Gastroesophageal sphincter (tissue), 4 donors: ENCODE data around the gene LRP1-AS. TPM values are rescaled to one million over a fixed set of nuclear protein-coding genes. Genes with fewer than 3 reads are reported as not detected.

Experiments used
- ATAC-seq: fragments of 150-250 bp; one replicate; pipeline ENCODE4 v1.9.1; 2016; ENCODE audit warnings: mild to moderate bottlenecking, moderate library complexity
- H3K27ac ChIP-seq, 4 donors: fragments of 200-600 bp; sonication (generic) in 3 of 4; 1 replicate in 3 of 4; 2 replicates in 1 of 4; pipeline ENCODE4 v1.5.1; 2016 to 2019
- H3K27me3 ChIP-seq: fragments of 200-600 bp; sonication (generic); one replicate; pipeline ENCODE4 v1.5.1; 2019
- H3K36me3 ChIP-seq, 2 donors: fragments of 200-600 bp; sonication (generic); one replicate each; pipeline ENCODE4 v1.5.1; 2019; ENCODE audit warnings: control low read depth in 1 of 2
- H3K4me1 ChIP-seq, 3 donors: fragments of 200-600 bp; sonication (generic); 1 replicate in 2 of 3; 2 replicates in 1 of 3; pipeline ENCODE4 v1.5.1; 2016 to 2019; ENCODE audit warnings: control low read depth in 2 of 3
- H3K4me3 ChIP-seq, 2 donors: fragments of 200-600 bp; sonication (generic); one replicate each; pipeline ENCODE4 v1.5.1; 2019; ENCODE audit warnings: mild to moderate bottlenecking in 1 of 2, moderate library complexity in 1 of 2
- H3K9me3 ChIP-seq, 3 donors: fragments of 200-600 bp; sonication (generic); one replicate each; pipeline ENCODE4 v1.5.1; 2017 to 2019; ENCODE audit warnings: control low read depth in 2 of 3
- EP300 ChIP-seq: sonication (generic); formaldehyde crosslinking; IDR thresholded peaks from one replicate; pipeline ENCODE4 v1.6.1; 2017; ENCODE audit warnings: antibody characterized with exemption, mild to moderate bottlenecking
- POLR2A ChIP-seq, 2 donors: fragments of 450-650 bp; IDR thresholded peaks; one replicate each; pipeline ENCODE4 v1.6.1; 2017; ENCODE audit warnings: antibody characterized with exemption in 2 of 2, mild to moderate bottlenecking in 2 of 2, moderate library complexity in 1 of 2
- POLR2AphosphoS5 ChIP-seq: sonication (generic); formaldehyde crosslinking; IDR thresholded peaks from one replicate; pipeline ENCODE4 v1.6.1; 2017; ENCODE audit warnings: antibody characterized with exemption
- WGBS, 2 donors: methylation state at CpG; one replicate each; pipeline ENCODE4 v1.1.5; 2018; ENCODE audit warnings: low coverage in 1 of 2; 5-methylcytosine and 5-hydroxymethylcytosine counted together
- total RNA-seq, 4 donors: library from RNA; depleted of rRNA; stranded (reverse); fragments of >200 nt; gene quantifications; one replicate each; pipeline ENCODE4 v1.1.0, GENCODE V29; 2016
- TF ChIP-seq, protein P1 (sequence below), 4 experiments: fragments of 200-600 bp in 2 of 4; fragments of 450-650 bp in 2 of 4; sonication (generic) in 1 of 4; IDR thresholded peaks; one replicate each; pipeline ENCODE4 v1.5.1; 2017 to 2019; ENCODE audit warnings: antibody characterized with exemption in 4 of 4, mild to moderate bottlenecking in 2 of 4, moderate library complexity in 2 of 4

LRP1-AS gene
- total RNA-seq, 4 donors from 2014 or later, result not detected

DNA sequence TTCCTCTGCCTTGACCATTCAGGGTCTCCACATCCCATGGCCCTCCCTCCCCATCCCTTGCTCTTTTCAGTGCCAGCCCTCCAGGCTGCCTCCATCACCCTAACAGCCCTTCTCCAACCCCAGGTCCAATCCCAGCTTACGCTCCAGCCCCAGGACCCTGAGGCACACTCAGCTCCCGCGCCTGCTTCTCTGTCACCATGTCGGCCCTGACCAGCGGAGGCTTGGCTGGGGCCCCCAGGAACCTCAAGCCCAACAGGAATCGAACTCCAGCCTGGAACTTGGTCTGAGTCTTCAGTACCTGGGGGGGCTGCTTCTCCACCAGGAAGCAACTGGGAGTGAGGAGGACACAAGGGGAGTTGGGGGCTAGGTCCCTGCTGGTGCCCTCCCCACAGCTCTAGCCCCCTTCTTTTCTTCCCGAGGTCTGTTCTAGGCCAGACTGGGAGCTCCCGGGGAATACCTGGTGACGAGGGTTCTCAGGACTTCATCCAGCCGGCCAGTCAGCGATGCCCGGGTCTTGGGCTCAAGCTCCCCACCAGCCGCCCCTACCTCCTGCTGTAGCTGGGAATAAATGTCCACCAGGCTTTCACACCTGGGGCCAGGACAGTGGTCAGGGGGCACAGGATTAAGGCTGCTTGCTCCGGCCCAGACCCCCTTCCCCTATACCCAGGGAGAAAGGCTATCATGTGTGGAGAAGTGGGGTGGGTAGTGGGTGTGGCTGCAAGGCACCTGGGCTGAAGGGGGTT lies 42.2 kb downstream of the LRP1-AS start:
- no peak for ATAC-seq
- H3K36me3 ChIP-seq, result peaks cover 0 to 82% of the 10 kb centered on the region in 2 donors
- H3K27me3 ChIP-seq, result no peaks in the 10 kb centered on the region
- H3K9me3 ChIP-seq, result no peaks in the 10 kb centered on the region
- WGBS, 2 donors, result 100% methylated on average over 1 of the region's 14 CpGs; no CpG with 5 or more reads in 1 of the 2 donors
- peak overlapping the region in 1 of 4 donors; percentile 29 for H3K27ac ChIP-seq
- TF ChIP-seq EP300, result no peak
- no peak for TF ChIP-seq POLR2AphosphoS5
- TF ChIP-seq, protein P1, sequence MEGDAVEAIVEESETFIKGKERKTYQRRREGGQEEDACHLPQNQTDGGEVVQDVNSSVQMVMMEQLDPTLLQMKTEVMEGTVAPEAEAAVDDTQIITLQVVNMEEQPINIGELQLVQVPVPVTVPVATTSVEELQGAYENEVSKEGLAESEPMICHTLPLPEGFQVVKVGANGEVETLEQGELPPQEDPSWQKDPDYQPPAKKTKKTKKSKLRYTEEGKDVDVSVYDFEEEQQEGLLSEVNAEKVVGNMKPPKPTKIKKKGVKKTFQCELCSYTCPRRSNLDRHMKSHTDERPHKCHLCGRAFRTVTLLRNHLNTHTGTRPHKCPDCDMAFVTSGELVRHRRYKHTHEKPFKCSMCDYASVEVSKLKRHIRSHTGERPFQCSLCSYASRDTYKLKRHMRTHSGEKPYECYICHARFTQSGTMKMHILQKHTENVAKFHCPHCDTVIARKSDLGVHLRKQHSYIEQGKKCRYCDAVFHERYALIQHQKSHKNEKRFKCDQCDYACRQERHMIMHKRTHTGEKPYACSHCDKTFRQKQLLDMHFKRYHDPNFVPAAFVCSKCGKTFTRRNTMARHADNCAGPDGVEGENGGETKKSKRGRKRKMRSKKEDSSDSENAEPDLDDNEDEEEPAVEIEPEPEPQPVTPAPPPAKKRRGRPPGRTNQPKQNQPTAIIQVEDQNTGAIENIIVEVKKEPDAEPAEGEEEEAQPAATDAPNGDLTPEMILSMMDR (IDR thresholded peaks at IDR 0.05), result no peak
- TF ChIP-seq POLR2A (IDR thresholded peaks at IDR 0.05), result no peak
- peaks cover 0 to 52% (median 21%) of the 10 kb centered on the region in 3 donors for H3K4me1 ChIP-seq
- H3K4me3 ChIP-seq, result no peak overlapping the region

DNA sequence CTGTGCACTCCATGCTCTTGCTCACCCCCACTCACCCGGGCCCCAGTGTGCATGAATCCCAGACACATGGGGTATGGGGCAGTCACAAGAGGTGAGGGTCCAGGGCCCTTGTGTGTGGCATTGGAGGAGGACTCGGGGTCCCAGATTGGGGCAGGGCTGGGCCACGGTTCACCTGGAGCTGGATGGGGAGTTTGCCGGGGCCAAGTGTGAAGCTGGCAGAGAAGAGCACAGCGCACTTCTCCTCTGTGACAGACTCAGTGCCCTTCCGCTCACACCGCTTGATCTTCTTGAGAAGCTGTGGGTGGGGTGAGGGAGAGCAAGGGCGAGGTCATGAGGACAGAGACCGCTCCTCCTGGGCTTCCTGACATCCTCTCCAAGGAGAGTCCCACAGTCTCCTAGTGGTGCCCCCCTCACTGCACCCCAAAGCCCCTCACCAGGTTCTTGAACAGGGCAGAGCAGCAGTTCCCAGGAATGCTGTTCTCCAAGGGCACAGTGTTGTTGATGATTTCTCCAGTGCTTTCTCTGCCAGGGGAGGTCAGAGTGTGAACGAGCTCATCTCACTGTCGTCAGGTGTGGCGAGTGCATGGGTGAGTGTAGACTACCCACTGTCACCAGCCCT lies 43.0 kb downstream of the LRP1-AS start:
- H3K27ac ChIP-seq, result no peak overlapping the region
- H3K27me3 ChIP-seq, result no peaks in the 10 kb centered on the region

DNA sequence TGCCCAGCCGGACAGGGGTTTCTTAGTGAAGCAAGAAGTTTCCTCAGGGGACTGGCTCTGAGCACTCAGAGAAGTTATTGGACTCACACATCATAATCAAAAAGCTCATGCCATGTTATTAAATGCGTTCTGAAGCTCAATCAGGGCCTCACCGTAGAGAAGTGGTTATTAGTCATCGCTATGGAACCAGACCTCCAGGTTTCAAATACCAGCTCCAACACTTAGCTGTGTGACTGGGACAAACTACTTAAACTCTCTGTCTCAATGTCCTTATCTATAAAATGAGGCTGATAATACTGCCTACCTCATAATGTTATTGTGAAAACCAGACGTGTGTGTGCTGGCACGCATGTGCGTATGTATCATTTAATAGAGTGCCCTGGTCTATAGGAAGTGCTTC lies 43.6 kb downstream of the LRP1-AS start:
- Histone ChIP-seq H3K9me3 (no peaks in the 10 kb centered on the region), H3K27me3 (no peaks in the 10 kb centered on the region), H3K4me1 (peaks cover 0 to 39% (median 10%) of the 10 kb centered on the region in 3 donors), H3K4me3 (no peak overlapping the region), H3K36me3 (peaks cover 0 to 96% of the 10 kb centered on the region in 2 donors), H3K27ac (no peak overlapping the region)
- TF ChIP-seq EP300, result no peak
- no peak for ATAC-seq
- WGBS, 2 donors, result 82 to 84% methylated on average over 6 to 7 of the region's 7 CpGs

More for the DNA sequence above, 43.0 kb downstream of the LRP1-AS start:
- no peak overlapping the region for H3K4me3 ChIP-seq
- no peak for ATAC-seq
- WGBS, 2 donors, result no CpG with 5 or more reads among the region's 12 CpGs
- no peaks in the 10 kb centered on the region for H3K9me3 ChIP-seq
- H3K36me3 ChIP-seq, result peaks cover 0 to 90% of the 10 kb centered on the region in 2 donors
- TF ChIP-seq, protein P1 (IDR thresholded peaks at IDR 0.05), result no peak
- TF ChIP-seq POLR2A (IDR thresholded peaks at IDR 0.05) (no peak), POLR2AphosphoS5 (no peak), EP300 (no peak)
- peaks cover 0 to 45% (median 16%) of the 10 kb centered on the region in 3 donors for H3K4me1 ChIP-seq

DNA sequence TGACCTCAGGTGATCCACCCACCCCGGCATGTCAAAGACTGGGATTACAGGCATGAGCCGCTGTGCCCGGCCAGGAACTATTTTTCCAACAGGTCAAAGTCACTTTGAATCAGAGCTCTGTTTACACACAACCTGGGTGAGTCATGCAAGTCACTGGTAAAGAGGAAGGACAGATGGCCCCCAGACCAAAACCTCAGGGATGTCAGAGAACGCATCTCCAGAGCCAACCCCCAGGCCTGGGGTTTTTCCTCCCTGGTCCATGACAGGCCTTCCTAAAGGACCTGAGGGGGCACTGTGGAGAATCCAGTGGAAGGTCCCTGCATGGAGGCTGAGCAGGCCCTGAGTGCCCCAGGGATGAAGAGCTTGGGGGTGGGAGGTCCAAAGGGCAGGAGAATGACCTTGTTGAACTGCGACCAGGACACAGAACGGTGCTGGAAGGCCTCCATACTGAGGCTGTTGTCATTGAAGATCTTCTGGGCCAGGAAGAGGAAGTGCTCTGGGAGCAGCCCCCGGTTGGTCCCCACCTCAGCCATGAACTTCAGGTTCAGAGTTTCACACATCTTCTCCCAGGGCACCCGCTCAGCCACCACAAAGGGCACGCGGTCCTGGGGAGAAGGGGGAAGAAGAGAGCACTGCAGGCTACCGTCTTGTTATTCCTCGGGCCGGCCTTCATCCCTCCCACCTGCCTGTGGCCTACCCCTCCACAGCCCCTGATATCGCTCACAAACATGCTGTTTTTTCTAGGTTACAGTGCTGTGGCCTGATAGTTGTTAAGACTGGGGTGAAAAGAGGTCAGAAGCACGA lies 45.3 kb downstream of the LRP1-AS start:
- no peak for TF ChIP-seq POLR2A (IDR thresholded peaks at IDR 0.05)
- TF ChIP-seq POLR2AphosphoS5, result peak; percentile 41
- no peaks in the 10 kb centered on the region for H3K27me3 ChIP-seq
- 76% methylated on average over 7 of the region's 15 CpGs; no CpG with 5 or more reads in 1 of the 2 donors for WGBS, 2 donors
- H3K4me1 ChIP-seq, result peaks cover 0 to 22% (median 0%) of the 10 kb centered on the region in 3 donors
- H3K27ac ChIP-seq, result peak overlapping the region in 3 of 4 donors; percentile 23 to 45 (median 42)
- no peaks in the 10 kb centered on the region for H3K9me3 ChIP-seq
- no peak overlapping the region for H3K4me3 ChIP-seq
- peaks cover 0 to 97% of the 10 kb centered on the region in 2 donors for H3K36me3 ChIP-seq
- ATAC-seq, result no peak

DNA sequence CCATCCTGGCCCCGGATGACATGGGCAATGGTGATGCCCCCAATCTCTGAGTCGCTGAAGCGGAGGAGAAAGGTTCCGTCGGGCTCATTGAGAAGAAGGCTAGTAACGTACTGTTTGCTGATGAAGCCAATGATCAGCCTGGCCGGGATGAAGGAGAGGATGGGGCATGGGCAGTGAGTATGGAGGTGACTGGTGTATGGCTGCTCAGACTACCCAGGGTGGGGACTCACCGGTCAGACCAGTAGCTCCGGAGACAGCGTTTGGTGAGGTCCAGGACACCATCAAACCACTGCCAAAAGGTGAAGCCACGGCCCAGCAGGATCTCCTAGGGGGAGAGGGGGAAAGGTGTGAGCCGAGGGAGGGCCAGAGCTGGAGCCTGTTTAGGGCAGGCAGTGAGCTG lies 47.7 kb downstream of the LRP1-AS start:
- peaks cover 0 to 25% (median 0%) of the 10 kb centered on the region in 3 donors for H3K4me1 ChIP-seq
- H3K36me3 ChIP-seq, result peaks cover 0 to 97% of the 10 kb centered on the region in 2 donors
- ATAC-seq, result no peak
- peak overlapping the region in 2 of 4 donors; percentile 1 to 48 for H3K27ac ChIP-seq
- no peaks in the 10 kb centered on the region for H3K9me3 ChIP-seq
- H3K4me3 ChIP-seq, result no peak overlapping the region
- H3K27me3 ChIP-seq, result no peaks in the 10 kb centered on the region
- WGBS, 2 donors, result 68 to 69% methylated on average over 8 to 12 of the region's 12 CpGs
- TF ChIP-seq POLR2AphosphoS5 (no peak), EP300 (no peak), POLR2A (IDR thresholded peaks at IDR 0.05) (no peak)
- TF ChIP-seq, protein P1 (IDR thresholded peaks at IDR 0.05), result no peak
